Osteoblast (primary cell): ENCODE results near the gene KRT4. TPM values are rescaled to one million over a fixed set of nuclear protein-coding genes. Genes with fewer than 3 reads are reported as not detected.

Experiments
- DNase-seq: peaks from one replicate; pipeline ENCODE4 v3.0.0; 2011; ENCODE audit warnings: low spot score, mixed read lengths; ENCODE audit not compliant: insufficient read length; ENCODE audit errors: missing footprints
- H2AFZ ChIP-seq: 2 replicates; pipeline ENCODE4 v1.6.0; 2011; ENCODE audit warnings: mild to moderate bottlenecking, low read length
- H3K27ac ChIP-seq: 2 replicates; pipeline ENCODE4 v1.5.1; 2011; ENCODE audit warnings: mild to moderate bottlenecking, low read depth, low read length, moderate library complexity
- H3K27me3 ChIP-seq: 2 replicates; pipeline ENCODE4 v1.6.0; 2012; ENCODE audit warnings: mild to moderate bottlenecking, control low read depth, inconsistent platforms, low read length, moderate library complexity; ENCODE audit not compliant: insufficient read depth
- H3K36me3 ChIP-seq: 2 replicates; pipeline ENCODE4 v1.5.1; 2011; ENCODE audit warnings: mild to moderate bottlenecking, low read length, control low read depth, moderate library complexity; ENCODE audit not compliant: insufficient read depth
- H3K4me1 ChIP-seq: 2 replicates; pipeline ENCODE4 v1.5.1; 2011; ENCODE audit warnings: mild to moderate bottlenecking, low read length, control low read depth, moderate library complexity; ENCODE audit not compliant: insufficient read depth
- H3K4me2 ChIP-seq: 2 replicates; pipeline ENCODE4 v1.6.0; 2011; ENCODE audit warnings: mild to moderate bottlenecking, low read length; ENCODE audit not compliant: insufficient read depth
- H3K4me3 ChIP-seq: fragments of 200-600 bp; sonication (generic); 3 replicates; pipeline ENCODE4 v1.5.1; 2012; ENCODE audit warnings: mild to moderate bottlenecking, low read length, inconsistent platforms; ENCODE audit not compliant: insufficient read depth
- H3K79me2 ChIP-seq: 2 replicates; pipeline ENCODE4 v1.6.0; 2012; ENCODE audit warnings: mild to moderate bottlenecking, low read length, control low read depth, inconsistent platforms; ENCODE audit not compliant: insufficient read depth
- H3K9me3 ChIP-seq: 2 replicates; pipeline ENCODE4 v1.5.1; 2011; ENCODE audit warnings: low read depth, low read length, control low read depth
- H4K20me1 ChIP-seq: 2 replicates; pipeline ENCODE4 v1.6.0; 2012; ENCODE audit warnings: mild to moderate bottlenecking, low read length, control low read depth; ENCODE audit not compliant: insufficient read depth
- total RNA-seq: library from RNA; depleted of rRNA; stranded (reverse); fragments of >200 nt; gene quantifications from 2 replicates; pipeline ENCODE4 v1.2.3, GENCODE V29; 2012
- TF ChIP-seq, protein P1 (sequence below): IDR thresholded peaks from 2 replicates; pipeline ENCODE4 v1.5.1; 2011; ENCODE audit warnings: mild to moderate bottlenecking, low read depth, low read length, moderate library complexity; ENCODE audit errors: extremely low read depth

KRT4 gene
- total RNA-seq, 1 donor = not detected

- H3K9me3 ChIP-seq = no peaks in the 10 kb centered on the region
- no peak overlapping the region for H3K27ac ChIP-seq
- no peak for DNase-seq
- H4K20me1 ChIP-seq = no peaks in the 10 kb centered on the region
- no peaks in the 10 kb centered on the region for H3K79me2 ChIP-seq
- peaks cover 34% of the 10 kb centered on the region for H3K27me3 ChIP-seq
- H3K4me2 ChIP-seq = no peak overlapping the region
- H2AFZ ChIP-seq = no peak overlapping the region
- H3K4me3 ChIP-seq = no peak overlapping the region
- H3K36me3 ChIP-seq = no peaks in the 10 kb centered on the region
- peaks cover 3% of the 10 kb centered on the region for H3K4me1 ChIP-seq
- TF ChIP-seq, protein P1, sequence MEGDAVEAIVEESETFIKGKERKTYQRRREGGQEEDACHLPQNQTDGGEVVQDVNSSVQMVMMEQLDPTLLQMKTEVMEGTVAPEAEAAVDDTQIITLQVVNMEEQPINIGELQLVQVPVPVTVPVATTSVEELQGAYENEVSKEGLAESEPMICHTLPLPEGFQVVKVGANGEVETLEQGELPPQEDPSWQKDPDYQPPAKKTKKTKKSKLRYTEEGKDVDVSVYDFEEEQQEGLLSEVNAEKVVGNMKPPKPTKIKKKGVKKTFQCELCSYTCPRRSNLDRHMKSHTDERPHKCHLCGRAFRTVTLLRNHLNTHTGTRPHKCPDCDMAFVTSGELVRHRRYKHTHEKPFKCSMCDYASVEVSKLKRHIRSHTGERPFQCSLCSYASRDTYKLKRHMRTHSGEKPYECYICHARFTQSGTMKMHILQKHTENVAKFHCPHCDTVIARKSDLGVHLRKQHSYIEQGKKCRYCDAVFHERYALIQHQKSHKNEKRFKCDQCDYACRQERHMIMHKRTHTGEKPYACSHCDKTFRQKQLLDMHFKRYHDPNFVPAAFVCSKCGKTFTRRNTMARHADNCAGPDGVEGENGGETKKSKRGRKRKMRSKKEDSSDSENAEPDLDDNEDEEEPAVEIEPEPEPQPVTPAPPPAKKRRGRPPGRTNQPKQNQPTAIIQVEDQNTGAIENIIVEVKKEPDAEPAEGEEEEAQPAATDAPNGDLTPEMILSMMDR = no peak
These were observed 3.2 kb upstream of the KRT4 start for GRCh38 chr12:52817003-52817698.

- DNase-seq = no peak
- Histone ChIP-seq H3K4me2 (no peak overlapping the region), H3K4me1 (no peaks in the 10 kb centered on the region), H3K9me3 (no peaks in the 10 kb centered on the region), H2AFZ (no peak overlapping the region), H3K27ac (no peak overlapping the region), H3K4me3 (no peak overlapping the region), H3K79me2 (no peaks in the 10 kb centered on the region), H4K20me1 (no peaks in the 10 kb centered on the region), H3K27me3 (peaks cover 30% of the 10 kb centered on the region), H3K36me3 (no peaks in the 10 kb centered on the region)
- TF ChIP-seq, protein P1 = no peak
These were observed 2.0 kb upstream of the KRT4 start for GRCh38 chr12:52815676-52816588.

- H2AFZ ChIP-seq = no peak overlapping the region
- H3K27me3 ChIP-seq = peaks cover 28% of the 10 kb centered on the region
- no peaks in the 10 kb centered on the region for H4K20me1 ChIP-seq
- H3K4me3 ChIP-seq = no peak overlapping the region
- H3K27ac ChIP-seq = no peak overlapping the region
- no peaks in the 10 kb centered on the region for H3K9me3 ChIP-seq
- TF ChIP-seq, protein P1 = no peak
- no peak for DNase-seq
- no peak overlapping the region for H3K4me2 ChIP-seq
- no peaks in the 10 kb centered on the region for H3K79me2 ChIP-seq
- H3K36me3 ChIP-seq = no peaks in the 10 kb centered on the region
- no peaks in the 10 kb centered on the region for H3K4me1 ChIP-seq
These were observed 1.2 kb upstream of the KRT4 start for GRCh38 chr12:52815161-52815560.

- no peaks in the 10 kb centered on the region for H3K9me3 ChIP-seq
- H4K20me1 ChIP-seq = no peaks in the 10 kb centered on the region
- H3K79me2 ChIP-seq = no peaks in the 10 kb centered on the region
- H3K4me2 ChIP-seq = no peak overlapping the region
- no peak for DNase-seq
- no peak overlapping the region for H3K27ac ChIP-seq
- no peak overlapping the region for H3K4me3 ChIP-seq
- H3K36me3 ChIP-seq = no peaks in the 10 kb centered on the region
- H3K4me1 ChIP-seq = no peaks in the 10 kb centered on the region
- TF ChIP-seq, protein P1 = no peak
- H3K27me3 ChIP-seq = peaks cover 28% of the 10 kb centered on the region
- no peak overlapping the region for H2AFZ ChIP-seq
These were observed 817 bp upstream of the KRT4 start for GRCh38 chr12:52814710-52815155.
